GM10266 (cell line): ENCODE data around the gene RPS6KA2.

Experiments
- DNase-seq: peaks from one replicate; pipeline ENCODE4 v3.0.0; 2012; ENCODE audit errors: extremely low spot score
- CTCF ChIP-seq: IDR thresholded peaks from 2 replicates; pipeline ENCODE4 v1.5.1; 2012; ENCODE audit warnings: mild to moderate bottlenecking, low read depth; ENCODE audit not compliant: control insufficient read depth, insufficient read depth; ENCODE audit errors: missing control alignments

The RPS6KA2 gene

GRCh38 chr6:166613027-166613426 lies 14.0 kb downstream of the RPS6KA2 start:
- TF ChIP-seq CTCF = no peak
- DNase-seq = no peak

GRCh38 chr6:166612471-166612881 lies 14.6 kb downstream of the RPS6KA2 start:
- no peak for DNase-seq
- no peak for TF ChIP-seq CTCF

- TF ChIP-seq CTCF = no peak
- no peak for DNase-seq
Measured at GRCh38 chr6:166611631-166612030, 15.4 kb downstream of the RPS6KA2 start.

GRCh38 chr6:166610069-166610468 lies 17.0 kb downstream of the RPS6KA2 start:
- TF ChIP-seq CTCF = no peak
- DNase-seq = no peak

- no peak for DNase-seq
- no peak for TF ChIP-seq CTCF
Measured at GRCh38 chr6:166608774-166609173, 18.3 kb downstream of the RPS6KA2 start.

- DNase-seq = no peak
- no peak for TF ChIP-seq CTCF
Measured at GRCh38 chr6:166605752-166606151, 21.3 kb downstream of the RPS6KA2 start.

GRCh38 chr6:166604911-166605310 lies 22.1 kb downstream of the RPS6KA2 start:
- TF ChIP-seq CTCF = no peak

More at GRCh38 chr6:166604911-166605310, 22.1 kb downstream of the RPS6KA2 start:
- DNase-seq = no peak
